NB4 (cell line): ENCODE data around the gene EHD2.

ENCODE experiments used
- DNase-seq: peaks from one replicate; pipeline ENCODE4 v3.0.0; 2010; ENCODE audit warnings: low read depth
- H3K4me3 ChIP-seq: one replicate; pipeline ENCODE4 v1.5.1; 2011; ENCODE audit warnings: mild to moderate bottlenecking, low read depth, low read length, moderate library complexity
- MAX ChIP-seq: IDR thresholded peaks from 2 replicates; pipeline ENCODE4 v1.6.1; 2011; ENCODE audit warnings: low read depth, low read length
- MYC ChIP-seq: IDR thresholded peaks from 2 replicates; pipeline ENCODE4 v1.6.1; 2011; ENCODE audit warnings: low read depth, low read length
- POLR2A ChIP-seq: IDR thresholded peaks from 2 replicates; pipeline ENCODE4 v1.6.1; 2011; ENCODE audit warnings: mild to moderate bottlenecking; ENCODE audit not compliant: insufficient read length; ENCODE audit errors: extremely low read depth
- TF ChIP-seq, protein P1 (sequence below): IDR thresholded peaks from one replicate; pipeline ENCODE4 v1.5.1; 2012; ENCODE audit warnings: low read depth, low read length

The EHD2 gene

DNA sequence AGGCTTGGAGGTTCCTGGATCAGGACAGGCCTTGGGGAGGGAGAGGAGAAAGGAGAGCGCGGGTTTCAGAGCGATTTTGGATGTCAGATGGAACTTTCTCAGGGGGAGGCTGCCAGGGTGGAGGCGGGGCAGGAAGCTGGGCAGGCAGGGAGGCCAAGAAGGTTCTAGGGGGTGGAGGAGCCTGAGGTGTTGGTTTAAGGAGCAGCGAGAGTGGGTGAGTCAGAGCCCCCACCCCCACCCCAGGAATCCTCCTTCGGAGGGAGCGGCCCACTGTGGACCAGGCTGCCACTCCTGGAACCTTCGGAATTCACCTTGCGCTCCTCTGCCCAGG lies 16.2 kb downstream of the EHD2 start:
- DNase-seq, result peak; percentile 65
- no peak overlapping the region for H3K4me3 ChIP-seq
- TF ChIP-seq MYC, result no peak
- no peak for TF ChIP-seq MAX
- TF ChIP-seq, protein P1, sequence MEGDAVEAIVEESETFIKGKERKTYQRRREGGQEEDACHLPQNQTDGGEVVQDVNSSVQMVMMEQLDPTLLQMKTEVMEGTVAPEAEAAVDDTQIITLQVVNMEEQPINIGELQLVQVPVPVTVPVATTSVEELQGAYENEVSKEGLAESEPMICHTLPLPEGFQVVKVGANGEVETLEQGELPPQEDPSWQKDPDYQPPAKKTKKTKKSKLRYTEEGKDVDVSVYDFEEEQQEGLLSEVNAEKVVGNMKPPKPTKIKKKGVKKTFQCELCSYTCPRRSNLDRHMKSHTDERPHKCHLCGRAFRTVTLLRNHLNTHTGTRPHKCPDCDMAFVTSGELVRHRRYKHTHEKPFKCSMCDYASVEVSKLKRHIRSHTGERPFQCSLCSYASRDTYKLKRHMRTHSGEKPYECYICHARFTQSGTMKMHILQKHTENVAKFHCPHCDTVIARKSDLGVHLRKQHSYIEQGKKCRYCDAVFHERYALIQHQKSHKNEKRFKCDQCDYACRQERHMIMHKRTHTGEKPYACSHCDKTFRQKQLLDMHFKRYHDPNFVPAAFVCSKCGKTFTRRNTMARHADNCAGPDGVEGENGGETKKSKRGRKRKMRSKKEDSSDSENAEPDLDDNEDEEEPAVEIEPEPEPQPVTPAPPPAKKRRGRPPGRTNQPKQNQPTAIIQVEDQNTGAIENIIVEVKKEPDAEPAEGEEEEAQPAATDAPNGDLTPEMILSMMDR, result no peak
- no peak for TF ChIP-seq POLR2A

DNA sequence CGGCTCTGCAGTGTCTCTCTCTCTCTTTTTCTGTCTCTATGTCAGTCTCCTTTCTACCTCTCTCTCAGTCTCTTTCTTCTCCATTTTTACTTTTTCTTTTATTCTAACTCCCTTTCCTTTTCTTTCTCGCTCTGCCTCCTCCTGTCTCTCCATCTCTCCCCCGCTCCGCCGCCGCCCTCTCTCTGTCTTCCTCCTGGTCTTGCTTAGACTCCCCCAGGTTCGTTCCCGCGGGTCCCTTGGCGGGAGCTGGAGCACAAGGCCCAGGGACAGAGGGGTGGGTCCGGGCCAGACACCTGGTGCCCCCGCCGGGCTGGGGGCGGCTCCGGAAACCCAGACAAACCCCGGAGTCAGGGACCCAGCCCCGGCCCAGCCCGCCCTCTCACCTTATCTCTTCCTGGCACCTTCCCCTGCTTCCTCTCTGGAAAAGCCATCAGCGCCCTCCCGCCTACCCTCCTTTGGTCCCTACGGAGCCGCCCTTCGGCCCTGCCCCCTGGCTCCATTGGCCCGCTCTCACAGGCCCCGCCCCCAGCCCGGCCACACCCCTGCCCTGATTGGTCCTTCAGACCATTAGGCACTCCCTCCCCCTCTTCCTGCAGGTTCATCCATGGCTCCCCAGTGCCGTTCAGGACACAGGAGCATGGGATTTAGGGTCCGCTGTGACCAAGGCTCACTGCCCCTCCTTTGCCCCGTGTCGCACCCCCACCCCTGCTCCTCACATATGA lies 16.7 kb downstream of the EHD2 start:
- H3K4me3 ChIP-seq, result no peak overlapping the region
- DNase-seq, result peak; percentile 85
- TF ChIP-seq MYC (no peak), POLR2A (no peak), MAX (no peak)
- TF ChIP-seq, protein P1, result no peak

- DNase-seq, result peak; percentile 26
- no peak overlapping the region for H3K4me3 ChIP-seq
- TF ChIP-seq, protein P1, result no peak
- TF ChIP-seq MYC, result no peak
- no peak for TF ChIP-seq MAX
- no peak for TF ChIP-seq POLR2A
Measured at GRCh38 chr19:47730521-47730889, 17.3 kb downstream of the EHD2 start.

- DNase-seq, result peak; percentile 30
- H3K4me3 ChIP-seq, result no peak overlapping the region
- TF ChIP-seq, protein P1, result no peak
- TF ChIP-seq MAX, result no peak
- TF ChIP-seq POLR2A, result no peak
- TF ChIP-seq MYC, result no peak
Measured at GRCh38 chr19:47730910-47731309, 17.7 kb downstream of the EHD2 start.

- DNase-seq, result no peak
Measured at GRCh38 chr19:47735131-47735530, 21.9 kb downstream of the EHD2 start.

More at GRCh38 chr19:47735131-47735530, 21.9 kb downstream of the EHD2 start:
- TF ChIP-seq, protein P1, result no peak
- no peak for TF ChIP-seq MYC
- TF ChIP-seq MAX, result no peak
- no peak for TF ChIP-seq POLR2A
- no peak overlapping the region for H3K4me3 ChIP-seq
